ENCODE data around the gene MYO15A. TPM values are rescaled to one million over a fixed set of nuclear protein-coding genes. Genes with fewer than 3 reads are reported as not detected.

Gene MYO15A
- total and polyA plus RNA-seq, 4 experiments from 2014 or later, result 0.14 to 2.2 (median 1.0) TPM

- Histone ChIP-seq H3K36me3 (ENCODE audit: insufficient read depth, low read length) (no peaks in the 10 kb centered on the region), H3K4me3 (ENCODE audit: low read length in 2 of 2) (no peak overlapping the region), H3K27ac (ENCODE audit: low read depth, low read length) (no peak overlapping the region), H3K27me3 (ENCODE audit: insufficient read depth, low read length) (no peaks in the 10 kb centered on the region), H3K9me3 (ENCODE audit: control insufficient read depth in 1 of 2, low read length in 2 of 2) (no peaks in the 10 kb centered on the region), H3K4me1 (ENCODE audit: insufficient read depth, low read length) (no peaks in the 10 kb centered on the region)
- peaks cover 3 to 6% of the 10 kb centered on the region in 2 donors for H3K36me3 Mint-ChIP-seq
- DNase-seq, result no peak
- H3K27ac Mint-ChIP-seq, result peak overlapping the region in 1 of 7 donors; percentile 42
- peaks cover 0 to 1% (median 0%) of the 10 kb centered on the region in 8 donors for H3K9me3 Mint-ChIP-seq
- ChIA-PET POLR2A (ENCODE audit: partially characterized antibody) (no interaction called here), CTCF (ENCODE audit: partially characterized antibody) (no interaction called here)
- intact Hi-C loops (cut with micrococcal nuclease), result no loop called here
- H3K4me3 Mint-ChIP-seq, result no peak overlapping the region
- H3K27me3 Mint-ChIP-seq, result peaks cover 7 to 10% of the 10 kb centered on the region in 2 donors
- peaks cover 1 to 8% (median 6%) of the 10 kb centered on the region in 4 donors for H3K4me1 Mint-ChIP-seq
These were observed 37.7 kb upstream of the MYO15A start for GRCh38 chr17:18070861-18071340.

DNA sequence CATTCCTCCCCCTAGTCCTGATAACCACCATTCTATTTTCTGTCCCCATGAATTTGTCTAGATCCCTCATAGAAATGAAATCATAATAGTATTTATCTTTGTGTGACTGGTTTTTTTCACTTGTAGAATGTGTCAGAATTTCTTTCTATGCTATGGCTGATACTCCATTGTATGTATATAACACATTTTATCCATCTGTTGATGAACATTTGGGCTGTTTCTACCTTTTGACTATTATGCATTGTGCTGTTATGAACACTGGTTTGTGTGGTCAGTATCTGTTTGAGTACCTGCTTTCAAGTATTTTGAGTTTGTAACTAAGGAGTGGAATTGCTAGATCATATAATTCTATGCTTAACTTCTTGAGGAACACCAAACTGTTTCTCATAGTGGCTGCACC is 36.8 kb upstream of the MYO15A start:
- POLR2A ChIA-PET (ENCODE audit: partially characterized antibody), result no interaction called here
- Histone ChIP-seq H3K27ac (ENCODE audit: low read depth, low read length) (no peak overlapping the region), H3K9me3 (ENCODE audit: control insufficient read depth in 1 of 2, low read length in 2 of 2) (no peaks in the 10 kb centered on the region), H3K4me3 (ENCODE audit: low read length in 2 of 2) (no peak overlapping the region), H3K36me3 (ENCODE audit: insufficient read depth, low read length) (no peaks in the 10 kb centered on the region), H3K4me1 (ENCODE audit: insufficient read depth, low read length) (no peaks in the 10 kb centered on the region), H3K27me3 (ENCODE audit: insufficient read depth, low read length) (no peaks in the 10 kb centered on the region)
- no peak overlapping the region for H3K27ac Mint-ChIP-seq
- peaks cover 0 to 1% of the 10 kb centered on the region in 2 donors for H3K36me3 Mint-ChIP-seq
- H3K27me3 Mint-ChIP-seq, result peaks cover 7 to 10% of the 10 kb centered on the region in 2 donors
- intact Hi-C loops (cut with micrococcal nuclease), result no loop called here
- H3K4me3 Mint-ChIP-seq, result no peak overlapping the region
- H3K9me3 Mint-ChIP-seq, result no peaks in the 10 kb centered on the region
- peaks cover 1 to 8% (median 6%) of the 10 kb centered on the region in 4 donors for H3K4me1 Mint-ChIP-seq
- CTCF ChIA-PET (ENCODE audit: partially characterized antibody), result no interaction called here
- no peak for DNase-seq

DNA sequence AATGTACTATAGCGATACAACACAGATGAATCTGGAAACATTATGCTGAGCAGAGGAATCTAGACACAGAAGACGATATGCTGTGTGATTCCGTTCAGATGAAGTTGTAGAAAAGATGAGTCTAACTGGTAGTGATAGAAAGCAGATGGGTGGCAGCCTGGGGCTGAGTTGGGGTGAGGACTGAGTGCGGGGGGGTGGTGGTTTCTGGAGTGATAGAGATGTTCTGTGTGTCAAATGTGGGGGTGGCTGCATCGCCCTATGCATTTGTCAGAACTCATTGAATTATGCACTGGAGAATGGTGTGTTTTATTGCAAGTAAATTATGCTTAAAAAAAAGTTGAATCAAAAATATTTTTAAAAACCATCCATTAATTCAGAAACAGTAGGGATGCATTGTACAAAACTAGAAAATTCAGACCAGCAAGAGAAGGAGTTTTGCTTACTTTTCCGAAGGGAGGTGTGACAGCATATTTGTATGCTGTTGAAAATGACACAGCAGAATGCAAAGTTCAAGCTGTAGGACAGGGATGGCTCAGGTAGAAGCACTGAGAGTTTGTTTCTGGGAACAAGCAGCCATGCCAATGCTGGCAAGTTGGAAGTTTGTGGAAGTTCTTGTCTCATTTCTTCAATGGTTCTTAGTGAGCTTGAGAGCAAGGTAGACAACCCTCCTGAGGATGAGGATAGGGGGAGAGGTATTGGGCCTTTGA is 33.8 kb upstream of the MYO15A start:
- Histone ChIP-seq H3K27me3 (ENCODE audit: insufficient read depth, low read length) (no peaks in the 10 kb centered on the region), H3K9me3 (ENCODE audit: control insufficient read depth in 1 of 2, low read length in 2 of 2) (no peaks in the 10 kb centered on the region), H3K4me3 (ENCODE audit: low read length in 2 of 2) (no peak overlapping the region), H3K36me3 (ENCODE audit: insufficient read depth, low read length) (no peaks in the 10 kb centered on the region), H3K27ac (ENCODE audit: low read depth, low read length) (no peak overlapping the region), H3K4me1 (ENCODE audit: insufficient read depth, low read length) (no peaks in the 10 kb centered on the region)
- H3K4me1 Mint-ChIP-seq, result peaks cover 1 to 8% (median 6%) of the 10 kb centered on the region in 4 donors
- ChIA-PET POLR2A (ENCODE audit: partially characterized antibody) (no interaction called here), CTCF (ENCODE audit: partially characterized antibody) (no interaction called here)
- H3K27ac Mint-ChIP-seq, result peak overlapping the region in 1 of 7 donors; percentile 65
- H3K4me3 Mint-ChIP-seq, result no peak overlapping the region
- no peak for DNase-seq
- peaks cover 9 to 16% of the 10 kb centered on the region in 2 donors for H3K27me3 Mint-ChIP-seq
- no peaks in the 10 kb centered on the region for H3K9me3 Mint-ChIP-seq
- no peaks in the 10 kb centered on the region for H3K36me3 Mint-ChIP-seq
- intact Hi-C loops (cut with micrococcal nuclease), result no loop called here

- Histone ChIP-seq H3K9me3 (ENCODE audit: control insufficient read depth in 1 of 2, low read length in 2 of 2) (no peaks in the 10 kb centered on the region), H3K27ac (ENCODE audit: low read depth, low read length) (no peak overlapping the region), H3K36me3 (ENCODE audit: insufficient read depth, low read length) (no peaks in the 10 kb centered on the region), H3K27me3 (ENCODE audit: insufficient read depth, low read length) (no peaks in the 10 kb centered on the region), H3K4me3 (ENCODE audit: low read length in 2 of 2) (no peak overlapping the region), H3K4me1 (ENCODE audit: insufficient read depth, low read length) (no peaks in the 10 kb centered on the region)
- CTCF ChIA-PET (ENCODE audit: partially characterized antibody), result no interaction called here
- POLR2A ChIA-PET (ENCODE audit: partially characterized antibody), result no interaction called here
- H3K27me3 Mint-ChIP-seq, result peaks cover 15 to 18% of the 10 kb centered on the region in 2 donors
- no peaks in the 10 kb centered on the region for H3K9me3 Mint-ChIP-seq
- intact Hi-C loops (cut with micrococcal nuclease), result no loop called here
- H3K4me1 Mint-ChIP-seq, result no peaks in the 10 kb centered on the region
- H3K36me3 Mint-ChIP-seq, result no peaks in the 10 kb centered on the region
- H3K4me3 Mint-ChIP-seq, result no peak overlapping the region
- H3K27ac Mint-ChIP-seq, result no peak overlapping the region
- DNase-seq, result no peak
These were observed 31.6 kb upstream of the MYO15A start for GRCh38 chr17:18076936-18077335.

GRCh38 chr17:18079543-18079942 is 29.0 kb upstream of the MYO15A start:
- DNase-seq, result no peak
- CTCF ChIA-PET (ENCODE audit: partially characterized antibody), result no interaction called here
- Histone ChIP-seq H3K4me1 (ENCODE audit: insufficient read depth, low read length) (no peaks in the 10 kb centered on the region), H3K9me3 (ENCODE audit: control insufficient read depth in 1 of 2, low read length in 2 of 2) (no peaks in the 10 kb centered on the region), H3K27ac (ENCODE audit: low read depth, low read length) (no peak overlapping the region), H3K27me3 (ENCODE audit: insufficient read depth, low read length) (no peaks in the 10 kb centered on the region), H3K4me3 (ENCODE audit: low read length in 2 of 2) (no peak overlapping the region), H3K36me3 (ENCODE audit: insufficient read depth, low read length) (no peaks in the 10 kb centered on the region)
- Mint-ChIP-seq H3K27me3 (peaks cover 14 to 16% of the 10 kb centered on the region in 2 donors), H3K4me3 (no peak overlapping the region), H3K27ac (no peak overlapping the region), H3K36me3 (no peaks in the 10 kb centered on the region), H3K4me1 (no peaks in the 10 kb centered on the region), H3K9me3 (no peaks in the 10 kb centered on the region)
- POLR2A ChIA-PET (ENCODE audit: partially characterized antibody), result no interaction called here
- intact Hi-C loops (cut with micrococcal nuclease), result no loop called here

DNA sequence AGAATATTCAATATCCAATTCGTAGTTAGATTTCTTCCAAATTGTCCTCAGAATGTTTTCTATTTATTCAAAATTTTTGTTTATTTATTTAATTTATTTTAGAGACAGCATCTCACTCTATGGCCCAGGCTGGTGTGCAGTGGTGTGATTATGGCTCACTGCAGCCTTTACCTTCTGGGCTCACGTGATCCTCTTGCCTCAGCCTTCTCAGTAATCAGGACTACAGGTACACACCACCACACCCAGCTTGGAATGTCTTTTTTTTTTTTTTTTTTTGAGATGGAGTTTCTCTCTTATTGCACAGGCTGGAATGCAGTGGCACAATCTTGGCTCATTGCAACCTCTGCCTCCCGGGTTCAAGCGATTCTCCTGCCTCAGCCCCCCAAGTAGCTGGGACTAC is 24.3 kb upstream of the MYO15A start:
- intact Hi-C loops (cut with micrococcal nuclease), result no loop called here
- Mint-ChIP-seq H3K9me3 (no peaks in the 10 kb centered on the region), H3K36me3 (peaks cover 0 to 8% of the 10 kb centered on the region in 2 donors), H3K27me3 (peaks cover 6 to 9% of the 10 kb centered on the region in 2 donors), H3K27ac (no peak overlapping the region), H3K4me1 (peaks cover 14 to 25% (median 18%) of the 10 kb centered on the region in 4 donors), H3K4me3 (no peak overlapping the region)
- no peaks in the 10 kb centered on the region for H3K9me3 ChIP-seq (ENCODE audit: control insufficient read depth in 1 of 2, low read length in 2 of 2)
- H3K36me3 ChIP-seq (ENCODE audit: insufficient read depth, low read length), result no peaks in the 10 kb centered on the region
- ChIA-PET CTCF (ENCODE audit: partially characterized antibody) (no interaction called here), POLR2A (ENCODE audit: partially characterized antibody) (no interaction called here)
- no peak overlapping the region for H3K4me3 ChIP-seq (ENCODE audit: low read length in 2 of 2)
- no peak overlapping the region for H3K27ac ChIP-seq (ENCODE audit: low read depth, low read length)
- H3K4me1 ChIP-seq (ENCODE audit: insufficient read depth, low read length), result peaks cover 18% of the 10 kb centered on the region
- H3K27me3 ChIP-seq (ENCODE audit: insufficient read depth, low read length), result no peaks in the 10 kb centered on the region
- DNase-seq, result no peak

GRCh38 chr17:18087610-18088491 is 20.7 kb upstream of the MYO15A start, which contains the start of gene DRG2:
Gene DRG2, plus strand, starts transcription at chr17:18087948. Its CDS starts 76 bp downstream, at chr17:18088024.
- Histone ChIP-seq H3K27me3 (ENCODE audit: insufficient read depth, low read length) (no peaks in the 10 kb centered on the region), H3K9me3 (ENCODE audit: control insufficient read depth in 1 of 2, low read length in 2 of 2) (no peaks in the 10 kb centered on the region), H3K4me1 (ENCODE audit: insufficient read depth, low read length) (peaks cover 23% of the 10 kb centered on the region), H3K27ac (ENCODE audit: low read depth, low read length) (peak within 1 kb of the TSS; percentile 87), H3K4me3 (ENCODE audit: low read length in 2 of 2) (peak within 1 kb of the TSS; percentile 71 to 99), H3K36me3 (ENCODE audit: insufficient read depth, low read length) (no peaks in the 10 kb centered on the region)
- peak within 1 kb of the TSS; percentile 98 to 99 (median 98) for H3K27ac Mint-ChIP-seq
- peaks cover 0 to 3% (median 0%) of the 10 kb centered on the region in 8 donors for H3K9me3 Mint-ChIP-seq
- CTCF ChIA-PET (ENCODE audit: partially characterized antibody), result no interaction called here
- DNase-seq, result peak; percentile 84 to 90 (median 86)
- peak within 1 kb of the TSS; percentile 98 to 100 (median 99) for H3K4me3 Mint-ChIP-seq
- intact Hi-C loops (cut with micrococcal nuclease), result loop anchor here (1.0 to 2.0 kb wide), 4 partner anchors 49 to 265 kb away; partner anchors contain the start of genes ALKBH5, ATPAF2, DRC3 and GID4
- H3K27me3 Mint-ChIP-seq, result no peaks in the 10 kb centered on the region
- peaks cover 0 to 28% of the 10 kb centered on the region in 2 donors for H3K36me3 Mint-ChIP-seq
- POLR2A ChIA-PET (ENCODE audit: partially characterized antibody), result interaction anchor here (0.8 to 1.1 kb wide), 3 partner anchors 94 to 116 kb away, joined by 3 to 4 read pairs (median 3); partner anchors contain the start of genes DRC3 and TOM1L2
- H3K4me1 Mint-ChIP-seq, result peaks cover 20 to 43% (median 25%) of the 10 kb centered on the region in 4 donors
